ENCODE measurements around the gene ZNF691. TPM values are rescaled to one million over a fixed set of nuclear protein-coding genes. Genes with fewer than 3 reads are reported as not detected.
"Not testable (repeated sequence)": the region's sequence is repeated elsewhere in the genome, so short reads cannot be mapped to it uniquely, and the experiment has no call there.

Gene ZNF691
- total and polyA plus RNA-seq, 2 donors (not counting 3 experiments of a cell fraction or from before 2014, with no cell fraction given), result 6.6 to 6.9 TPM

DNA sequence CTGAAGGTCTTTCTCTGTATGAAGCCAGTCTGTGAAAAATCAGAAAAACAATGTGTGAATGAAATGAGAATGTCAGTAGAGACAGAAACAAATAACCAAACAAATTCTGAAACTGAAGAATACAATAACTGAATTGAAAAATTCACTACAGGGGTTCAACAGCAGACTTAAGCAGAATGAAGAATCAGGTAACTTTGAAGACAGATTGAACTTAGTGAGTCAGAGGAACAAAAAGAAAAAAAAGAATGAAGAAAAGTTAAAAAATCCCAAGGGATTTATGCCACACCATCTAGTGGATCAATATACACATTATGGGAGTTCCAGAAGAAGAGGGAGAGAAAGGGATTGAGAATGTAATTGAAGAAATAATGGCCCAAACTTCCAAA is 14.6 kb downstream of the ZNF691 start:
- H3K9ac ChIP-seq (replicated peaks; ENCODE audit: extremely low read depth, insufficient read depth, low read length), result no peak overlapping the region
- no peaks in the 10 kb centered on the region for H3K9me1 ChIP-seq (replicated peaks; ENCODE audit: control insufficient read depth, extremely low read depth, insufficient read depth, low read length)
- dilution Hi-C loops (cut with MboI; ENCODE audit: extremely low pct_ligation_motif_present, low sequenced_read_pairs) (no loop called here), intact Hi-C loops (cut with micrococcal nuclease) (no loop called here)
- no peaks in the 10 kb centered on the region for H4K20me1 ChIP-seq (replicated peaks; ENCODE audit: control insufficient read depth, extremely low read depth, insufficient read depth, low read length)
- ChIA-PET CTCF (no interaction called here), POLR2A (no interaction called here)
- no peak overlapping the region for H3K4me2 ChIP-seq (ENCODE audit: insufficient read depth, low read length)
- H3K27ac ChIP-seq (ENCODE audit: insufficient read depth, low read depth, low read length), result no peak overlapping the region
- no peak overlapping the region for H2AFZ ChIP-seq (ENCODE audit: low read depth, low read length)
- DNase-seq (ENCODE audit: low read depth, low spot score) (no peak), FAIRE-seq (no peak)
- TF ChIP-seq POLR2AphosphoS5 (IDR thresholded peaks at IDR 0.05; ENCODE audit: insufficient read depth, low read depth, low read length) (no peak), FOS (IDR thresholded peaks at IDR 0.05; ENCODE audit: borderline replicate concordance, insufficient read depth, low read length) (no peak), JUN (IDR thresholded peaks at IDR 0.05; ENCODE audit: borderline replicate concordance, insufficient read depth, insufficient read length, low read depth) (no peak)
- H3K4me1 ChIP-seq (ENCODE audit: control insufficient read depth, extremely low read depth, insufficient read depth, low read length), result no peaks in the 10 kb centered on the region
- peaks cover 9 to 18% of the 10 kb centered on the region in 2 experiments for H3K27me3 ChIP-seq (ENCODE audit: control insufficient read depth in 2 of 2, insufficient read depth in 2 of 2, low read length in 2 of 2)
- no peaks in the 10 kb centered on the region for H3K79me2 ChIP-seq (ENCODE audit: control insufficient read depth, insufficient read depth, low read length)
- no TSS peak for BruUV-seq (replicated peaks)
- H3K9me3 ChIP-seq (replicated peaks; ENCODE audit: control insufficient read depth, insufficient read depth, low read length), result no peaks in the 10 kb centered on the region
- no peak overlapping the region for H3K4me3 ChIP-seq (replicated peaks in 1 of 3; ENCODE audit: insufficient read depth in 1 of 3, low read depth in 1 of 3, low read length in 3 of 3)
- H3K36me3 ChIP-seq (ENCODE audit: control insufficient read depth in 2 of 2, extremely low read depth in 1 of 2, insufficient read depth in 2 of 2, low read length in 2 of 2), result no peaks in the 10 kb centered on the region

DNA sequence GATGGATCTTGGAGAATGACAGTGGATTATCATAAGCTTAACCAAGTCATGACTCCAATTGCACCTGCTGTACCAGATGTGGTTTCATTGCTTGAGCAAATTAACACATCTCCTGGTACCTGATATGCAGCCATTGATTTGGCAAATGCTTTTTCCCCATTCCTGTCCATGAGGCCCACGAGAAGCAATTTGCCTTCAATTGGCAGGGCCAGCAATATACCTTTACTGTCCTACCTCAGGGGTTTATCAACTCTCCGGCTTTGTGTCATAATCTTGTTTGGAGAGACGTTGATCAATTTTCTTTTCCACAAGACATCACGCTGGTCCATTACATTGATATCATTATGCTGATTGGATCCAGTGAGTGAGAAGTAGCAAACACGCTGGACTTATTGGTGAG is 20.1 kb downstream of the ZNF691 start:
- ChIA-PET CTCF (no interaction called here), POLR2A (no interaction called here)
- dilution Hi-C loops (cut with MboI; ENCODE audit: extremely low pct_ligation_motif_present, low sequenced_read_pairs) (no loop called here), intact Hi-C loops (cut with micrococcal nuclease) (no loop called here)
- Histone ChIP-seq H3K27me3 (ENCODE audit: control insufficient read depth in 2 of 2, insufficient read depth in 2 of 2, low read length in 2 of 2) (peaks cover 9 to 14% of the 10 kb centered on the region in 2 experiments), H3K27ac (ENCODE audit: insufficient read depth, low read depth, low read length) (no peak overlapping the region), H3K9me3 (replicated peaks; ENCODE audit: control insufficient read depth, insufficient read depth, low read length) (no peaks in the 10 kb centered on the region), H2AFZ (ENCODE audit: low read depth, low read length) (no peak overlapping the region), H4K20me1 (replicated peaks; ENCODE audit: control insufficient read depth, extremely low read depth, insufficient read depth, low read length) (no peaks in the 10 kb centered on the region), H3K79me2 (ENCODE audit: control insufficient read depth, insufficient read depth, low read length) (no peaks in the 10 kb centered on the region), H3K9me1 (replicated peaks; ENCODE audit: control insufficient read depth, extremely low read depth, insufficient read depth, low read length) (no peaks in the 10 kb centered on the region), H3K36me3 (ENCODE audit: control insufficient read depth in 2 of 2, extremely low read depth in 1 of 2, insufficient read depth in 2 of 2, low read length in 2 of 2) (no peaks in the 10 kb centered on the region), H3K4me1 (ENCODE audit: control insufficient read depth, extremely low read depth, insufficient read depth, low read length) (no peaks in the 10 kb centered on the region), H3K4me2 (ENCODE audit: insufficient read depth, low read length) (no peak overlapping the region), H3K4me3 (replicated peaks in 1 of 3; ENCODE audit: insufficient read depth in 1 of 3, low read depth in 1 of 3, low read length in 3 of 3) (no peak overlapping the region), H3K9ac (replicated peaks; ENCODE audit: extremely low read depth, insufficient read depth, low read length) (no peak overlapping the region)
- FAIRE-seq (no peak), DNase-seq (ENCODE audit: low read depth, low spot score) (no peak)
- no peak for TF ChIP-seq POLR2AphosphoS5 (IDR thresholded peaks at IDR 0.05; ENCODE audit: insufficient read depth, low read depth, low read length)
- TF ChIP-seq EZH2 (IDR thresholded peaks at IDR 0.05; ENCODE audit: borderline replicate concordance, low read depth, low read length, severe bottlenecking), result no peak
- TF ChIP-seq, protein P1, sequence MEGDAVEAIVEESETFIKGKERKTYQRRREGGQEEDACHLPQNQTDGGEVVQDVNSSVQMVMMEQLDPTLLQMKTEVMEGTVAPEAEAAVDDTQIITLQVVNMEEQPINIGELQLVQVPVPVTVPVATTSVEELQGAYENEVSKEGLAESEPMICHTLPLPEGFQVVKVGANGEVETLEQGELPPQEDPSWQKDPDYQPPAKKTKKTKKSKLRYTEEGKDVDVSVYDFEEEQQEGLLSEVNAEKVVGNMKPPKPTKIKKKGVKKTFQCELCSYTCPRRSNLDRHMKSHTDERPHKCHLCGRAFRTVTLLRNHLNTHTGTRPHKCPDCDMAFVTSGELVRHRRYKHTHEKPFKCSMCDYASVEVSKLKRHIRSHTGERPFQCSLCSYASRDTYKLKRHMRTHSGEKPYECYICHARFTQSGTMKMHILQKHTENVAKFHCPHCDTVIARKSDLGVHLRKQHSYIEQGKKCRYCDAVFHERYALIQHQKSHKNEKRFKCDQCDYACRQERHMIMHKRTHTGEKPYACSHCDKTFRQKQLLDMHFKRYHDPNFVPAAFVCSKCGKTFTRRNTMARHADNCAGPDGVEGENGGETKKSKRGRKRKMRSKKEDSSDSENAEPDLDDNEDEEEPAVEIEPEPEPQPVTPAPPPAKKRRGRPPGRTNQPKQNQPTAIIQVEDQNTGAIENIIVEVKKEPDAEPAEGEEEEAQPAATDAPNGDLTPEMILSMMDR (IDR thresholded peaks at IDR 0.05; ENCODE audit: extremely low read depth in 1 of 2, insufficient read depth in 1 of 2, low read depth in 1 of 2, low read length in 2 of 2), result no peak
- no peak for TF ChIP-seq JUN (IDR thresholded peaks at IDR 0.05; ENCODE audit: borderline replicate concordance, insufficient read depth, insufficient read length, low read depth)
- no peak for TF ChIP-seq FOS (IDR thresholded peaks at IDR 0.05; ENCODE audit: borderline replicate concordance, insufficient read depth, low read length)
- no peak for TF ChIP-seq GATA2 (IDR thresholded peaks at IDR 0.05; ENCODE audit: insufficient read depth, insufficient read length, low read depth, low read length)
- TF ChIP-seq, protein P2, sequence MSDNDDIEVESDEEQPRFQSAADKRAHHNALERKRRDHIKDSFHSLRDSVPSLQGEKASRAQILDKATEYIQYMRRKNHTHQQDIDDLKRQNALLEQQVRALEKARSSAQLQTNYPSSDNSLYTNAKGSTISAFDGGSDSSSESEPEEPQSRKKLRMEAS (IDR thresholded peaks at IDR 0.05; ENCODE audit: insufficient read depth, insufficient read length), result no peak
- no peak for TF ChIP-seq POLR2A (IDR thresholded peaks at IDR 0.05; ENCODE audit: low read depth, low read length)
- TF ChIP-seq MYC (IDR thresholded peaks at IDR 0.05; ENCODE audit: low read depth, low read length), result no peak
- BruUV-seq (replicated peaks), result no TSS peak

DNA sequence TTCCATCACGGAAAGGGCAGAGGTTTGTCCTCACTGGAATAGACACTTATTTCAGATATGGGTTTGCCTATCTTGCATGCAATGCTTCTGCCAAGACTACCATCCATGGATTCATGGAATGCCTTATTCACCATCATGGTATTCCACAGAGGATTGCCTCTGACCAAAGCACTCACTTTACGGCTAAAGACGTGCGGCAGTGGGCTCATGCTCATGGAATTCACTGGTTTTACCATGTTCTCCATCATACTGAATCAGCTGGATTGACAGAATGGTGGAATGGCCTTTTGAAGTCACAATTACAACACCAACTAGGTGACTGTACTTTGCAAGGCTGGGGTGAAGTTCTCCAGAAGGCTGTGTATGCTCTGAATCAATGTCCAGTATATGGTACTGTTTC is 22.1 kb downstream of the ZNF691 start:
- not testable (repeated sequence) for DNase-seq (ENCODE audit: low read depth, low spot score); H3K27me3 ChIP-seq (ENCODE audit: control insufficient read depth in 2 of 2, insufficient read depth in 2 of 2, low read length in 2 of 2)

More for the DNA sequence above, 22.1 kb downstream of the ZNF691 start:
- intact Hi-C loops (cut with micrococcal nuclease); H3K4me3 ChIP-seq (replicated peaks in 1 of 3; ENCODE audit: insufficient read depth in 1 of 3, low read depth in 1 of 3, low read length in 3 of 3); H2AFZ ChIP-seq (ENCODE audit: low read depth, low read length); H3K4me2 ChIP-seq (ENCODE audit: insufficient read depth, low read length); BruUV-seq (replicated peaks); CTCF ChIA-PET; H3K27ac ChIP-seq (ENCODE audit: insufficient read depth, low read depth, low read length); H3K36me3 ChIP-seq (ENCODE audit: control insufficient read depth in 2 of 2, extremely low read depth in 1 of 2, insufficient read depth in 2 of 2, low read length in 2 of 2); FAIRE-seq; H3K9ac ChIP-seq (replicated peaks; ENCODE audit: extremely low read depth, insufficient read depth, low read length); H3K9me1 ChIP-seq (replicated peaks; ENCODE audit: control insufficient read depth, extremely low read depth, insufficient read depth, low read length); H3K9me3 ChIP-seq (replicated peaks; ENCODE audit: control insufficient read depth, insufficient read depth, low read length); H3K79me2 ChIP-seq (ENCODE audit: control insufficient read depth, insufficient read depth, low read length); H4K20me1 ChIP-seq (replicated peaks; ENCODE audit: control insufficient read depth, extremely low read depth, insufficient read depth, low read length); POLR2A ChIA-PET; H3K4me1 ChIP-seq (ENCODE audit: control insufficient read depth, extremely low read depth, insufficient read depth, low read length); dilution Hi-C loops (cut with MboI; ENCODE audit: extremely low pct_ligation_motif_present, low sequenced_read_pairs): not testable (repeated sequence)

All from endothelial cell of umbilical vein (primary cell).